CD4-positive, alpha-beta T cell treated with Interleukin-15 for 1 hour (primary cell): ENCODE measurements around the gene NXPE2.

Source experiments
- DNase-seq: peaks from one replicate; pipeline ENCODE4 v3.0.0-alpha.2; 2020

NXPE2 gene

DNA sequence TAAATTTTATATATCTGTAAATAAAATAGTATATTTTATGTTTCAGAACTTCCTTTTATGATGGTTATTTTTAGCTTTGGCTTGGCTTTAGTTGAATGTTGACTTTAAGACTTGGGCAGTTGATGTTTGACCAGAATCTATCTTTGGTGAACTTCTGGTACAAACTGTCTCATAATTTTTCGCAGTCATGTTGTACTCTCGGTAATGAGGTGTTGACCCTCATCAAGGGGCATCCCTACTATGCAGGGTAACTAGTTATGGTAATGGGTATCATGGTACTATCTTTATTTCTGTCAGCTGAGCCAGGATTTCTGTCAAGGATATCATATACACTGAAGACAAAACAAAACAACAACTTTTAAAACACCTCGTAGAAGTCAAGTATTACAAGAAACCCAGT, 67.7 kb downstream of the NXPE2 start:
- DNase-seq, result no peak
